ENCODE data around the gene FHIT. TPM values are rescaled to one million over a fixed set of nuclear protein-coding genes. Genes with fewer than 3 reads are reported as not detected.

The FHIT gene
- total RNA-seq, 4 donors from 2014 or later = 4.6 to 6.1 (median 5.7) TPM

GRCh38 chr3:60812502-60812901 lies 438.8 kb downstream of the FHIT start:
- WGBS = 87% methylated on average over 2 of the region's 2 CpGs
- intact Hi-C loops (cut with DNase I) = no loop called here

GRCh38 chr3:60810881-60811280 lies 440.4 kb downstream of the FHIT start:
- Histone ChIP-seq H3K4me1 (no peaks in the 10 kb centered on the region), H3K9me3 (no peaks in the 10 kb centered on the region), H3K4me3 (no peak overlapping the region), H3K27me3 (no peaks in the 10 kb centered on the region), H3K36me3 (no peaks in the 10 kb centered on the region), H3K27ac (replicated peaks in 1 of 4) (no peak overlapping the region)
- TF ChIP-seq EP300 (IDR thresholded peaks at IDR 0.05) = no peak
- 75% methylated on average over 4 of the region's 4 CpGs for whole genome bisulfite sequencing
- no peak for DNase-seq (ENCODE audit: extremely low spot score)
- intact Hi-C loops (cut with DNase I) = no loop called here

More at GRCh38 chr3:60812502-60812901, 438.8 kb downstream of the FHIT start:
- Histone ChIP-seq H3K27me3 (no peaks in the 10 kb centered on the region), H3K9me3 (no peaks in the 10 kb centered on the region), H3K36me3 (no peaks in the 10 kb centered on the region), H3K4me3 (no peak overlapping the region), H3K4me1 (no peaks in the 10 kb centered on the region), H3K27ac (replicated peaks in 1 of 4) (no peak overlapping the region)
- no peak for DNase-seq (ENCODE audit: extremely low spot score)
- TF ChIP-seq POLR2A (IDR thresholded peaks at IDR 0.05; ENCODE audit: low read depth) = no peak
- no peak for TF ChIP-seq CTCF (IDR thresholded peaks at IDR 0.05)
- no peak for TF ChIP-seq POLR2AphosphoS5 (IDR thresholded peaks at IDR 0.05)
- no peak for TF ChIP-seq EP300 (IDR thresholded peaks at IDR 0.05)

GRCh38 chr3:60809857-60810610 lies 441.2 kb downstream of the FHIT start:
- Histone ChIP-seq H3K36me3 (no peaks in the 10 kb centered on the region), H3K4me1 (no peaks in the 10 kb centered on the region), H3K27me3 (no peaks in the 10 kb centered on the region), H3K27ac (replicated peaks in 1 of 4) (no peak overlapping the region), H3K4me3 (no peak overlapping the region), H3K9me3 (no peaks in the 10 kb centered on the region)
- intact Hi-C loops (cut with DNase I) = no loop called here
- DNase-seq (ENCODE audit: extremely low spot score) = no peak
- TF ChIP-seq POLR2AphosphoS5 (IDR thresholded peaks at IDR 0.05) (no peak), POLR2A (IDR thresholded peaks at IDR 0.05; ENCODE audit: low read depth) (no peak), CTCF (IDR thresholded peaks at IDR 0.05) (no peak), EP300 (IDR thresholded peaks at IDR 0.05) (no peak)
- WGBS = 75% methylated on average over 4 of the region's 4 CpGs

- no peaks in the 10 kb centered on the region for H3K9me3 ChIP-seq
- no peak for TF ChIP-seq POLR2A (IDR thresholded peaks at IDR 0.05; ENCODE audit: low read depth)
- no peak for TF ChIP-seq EP300 (IDR thresholded peaks at IDR 0.05)
- no peak for TF ChIP-seq POLR2AphosphoS5 (IDR thresholded peaks at IDR 0.05)
- TF ChIP-seq CTCF (IDR thresholded peaks at IDR 0.05) = no peak
- H3K27me3 ChIP-seq = no peaks in the 10 kb centered on the region
- no peaks in the 10 kb centered on the region for H3K4me1 ChIP-seq
- no peaks in the 10 kb centered on the region for H3K36me3 ChIP-seq
- no peak overlapping the region for H3K4me3 ChIP-seq
- no peak for DNase-seq (ENCODE audit: extremely low spot score)
- intact Hi-C loops (cut with DNase I) = no loop called here
- no peak overlapping the region for H3K27ac ChIP-seq (replicated peaks in 1 of 4)
- WGBS = 91% methylated on average over 18 of the region's 19 CpGs
Measured at GRCh38 chr3:60803216-60804173, 447.8 kb downstream of the FHIT start.

GRCh38 chr3:60801307-60801706 lies 449.9 kb downstream of the FHIT start:
- intact Hi-C loops (cut with DNase I) = no loop called here
- no peak for DNase-seq (ENCODE audit: extremely low spot score)
- WGBS = 91% methylated on average over 2 of the region's 2 CpGs
- Histone ChIP-seq H3K4me3 (no peak overlapping the region), H3K27me3 (no peaks in the 10 kb centered on the region), H3K9me3 (no peaks in the 10 kb centered on the region), H3K36me3 (no peaks in the 10 kb centered on the region), H3K4me1 (no peaks in the 10 kb centered on the region), H3K27ac (replicated peaks in 1 of 4) (no peak overlapping the region)
- no peak for TF ChIP-seq POLR2AphosphoS5 (IDR thresholded peaks at IDR 0.05)
- TF ChIP-seq POLR2A (IDR thresholded peaks at IDR 0.05; ENCODE audit: low read depth) = no peak
- no peak for TF ChIP-seq CTCF (IDR thresholded peaks at IDR 0.05)
- no peak for TF ChIP-seq EP300 (IDR thresholded peaks at IDR 0.05)

All from esophagus muscularis mucosa (tissue), 4 donors.